D721Med (cell line): ENCODE data around the gene IQCN.

Source experiments
- DNase-seq: peaks from one replicate; pipeline ENCODE4 v3.0.0; 2011; ENCODE audit warnings: low spot score; ENCODE audit not compliant: insufficient read length
- FAIRE-seq: peaks from 2 replicates; lab custom pipeline; 2011; peaks lifted over from hg19 to GRCh38; lab: Jason Lieb, UNC
- TF ChIP-seq, protein P1 (sequence below): IDR thresholded peaks from 2 replicates; pipeline ENCODE4 v1.5.1; 2012; ENCODE audit warnings: mild to moderate bottlenecking, control low read depth; ENCODE audit not compliant: insufficient read depth; ENCODE audit errors: missing control alignments

The IQCN gene

DNA sequence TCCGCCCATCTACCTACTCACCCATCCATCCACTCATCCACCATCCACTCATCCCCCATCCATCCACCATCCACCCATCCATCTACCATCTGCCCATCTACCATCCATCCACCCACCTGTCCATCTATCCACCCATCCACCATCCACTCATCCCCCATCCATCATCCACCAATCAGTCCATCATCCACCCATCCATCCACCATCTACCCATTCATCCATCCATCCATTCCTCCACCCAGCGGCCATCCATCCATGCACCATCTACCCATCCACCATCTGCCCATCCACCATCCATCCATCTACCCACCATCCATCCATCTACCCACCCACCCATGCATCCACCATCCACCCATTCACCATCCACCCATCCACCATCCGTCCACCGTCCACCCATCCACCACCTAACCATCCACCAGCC is 20.8 kb upstream of the IQCN start:
- TF ChIP-seq, protein P1, sequence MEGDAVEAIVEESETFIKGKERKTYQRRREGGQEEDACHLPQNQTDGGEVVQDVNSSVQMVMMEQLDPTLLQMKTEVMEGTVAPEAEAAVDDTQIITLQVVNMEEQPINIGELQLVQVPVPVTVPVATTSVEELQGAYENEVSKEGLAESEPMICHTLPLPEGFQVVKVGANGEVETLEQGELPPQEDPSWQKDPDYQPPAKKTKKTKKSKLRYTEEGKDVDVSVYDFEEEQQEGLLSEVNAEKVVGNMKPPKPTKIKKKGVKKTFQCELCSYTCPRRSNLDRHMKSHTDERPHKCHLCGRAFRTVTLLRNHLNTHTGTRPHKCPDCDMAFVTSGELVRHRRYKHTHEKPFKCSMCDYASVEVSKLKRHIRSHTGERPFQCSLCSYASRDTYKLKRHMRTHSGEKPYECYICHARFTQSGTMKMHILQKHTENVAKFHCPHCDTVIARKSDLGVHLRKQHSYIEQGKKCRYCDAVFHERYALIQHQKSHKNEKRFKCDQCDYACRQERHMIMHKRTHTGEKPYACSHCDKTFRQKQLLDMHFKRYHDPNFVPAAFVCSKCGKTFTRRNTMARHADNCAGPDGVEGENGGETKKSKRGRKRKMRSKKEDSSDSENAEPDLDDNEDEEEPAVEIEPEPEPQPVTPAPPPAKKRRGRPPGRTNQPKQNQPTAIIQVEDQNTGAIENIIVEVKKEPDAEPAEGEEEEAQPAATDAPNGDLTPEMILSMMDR: no peak
- DNase-seq (no peak), FAIRE-seq (no peak)

GRCh38 chr19:18294467-18294864 is 20.2 kb upstream of the IQCN start:
- no peak for FAIRE-seq
- TF ChIP-seq, protein P1: no peak
- DNase-seq: no peak

- no peak for DNase-seq
- no peak for FAIRE-seq
- TF ChIP-seq, protein P1: no peak
Observed at GRCh38 chr19:18293642-18294466, 19.6 kb upstream of the IQCN start.

- DNase-seq: peak; percentile 94
- FAIRE-seq: no peak
- TF ChIP-seq, protein P1: no peak
Observed at GRCh38 chr19:18292810-18293641, 18.8 kb upstream of the IQCN start.

GRCh38 chr19:18292462-18292809 is 18.2 kb upstream of the IQCN start:
- FAIRE-seq (no peak), DNase-seq (no peak)
- TF ChIP-seq, protein P1: no peak

GRCh38 chr19:18291590-18292461 is 17.6 kb upstream of the IQCN start:
- DNase-seq: peak; percentile 80
- TF ChIP-seq, protein P1: no peak
- no peak for FAIRE-seq
